T-helper 1 cell treated with Interleukin-12 subunit alpha and Interleukin-12 subunit beta and Interleukin-4 antibody, amounts not matched to agents 30 ng/mL and 1 ng/mL, for 36 hours (primary cell): ENCODE results near the gene CCDC136. TPM values are rescaled to one million over a fixed set of nuclear protein-coding genes. Genes with fewer than 3 reads are reported as not detected.

ENCODE experiments used
- intact Hi-C: fragments of 100-400 bp; cut with micrococcal nuclease; formaldehyde crosslinking; loops from one replicate; pipeline ENCODE4 v1.15.1; 2024
- total RNA-seq: library from RNA; stranded (reverse); gene quantifications from 2 replicates; pipeline ENCODE4 v1.2.3, GENCODE V29; 2022

Gene CCDC136
- total RNA-seq, 1 donor from 2014 or later = 5.3 TPM

GRCh38 chr7:128830231-128831177 lies 38.7 kb downstream of the CCDC136 start, which contains the start of gene FLNC:
Gene FLNC, plus strand, starts transcription at chr7:128830406. Its CDS starts 232 bp downstream, at chr7:128830638.
- intact Hi-C loops = no loop called here

GRCh38 chr7:128831178-128831993 lies 39.6 kb downstream of the CCDC136 start:
- intact Hi-C loops = no loop called here

DNA sequence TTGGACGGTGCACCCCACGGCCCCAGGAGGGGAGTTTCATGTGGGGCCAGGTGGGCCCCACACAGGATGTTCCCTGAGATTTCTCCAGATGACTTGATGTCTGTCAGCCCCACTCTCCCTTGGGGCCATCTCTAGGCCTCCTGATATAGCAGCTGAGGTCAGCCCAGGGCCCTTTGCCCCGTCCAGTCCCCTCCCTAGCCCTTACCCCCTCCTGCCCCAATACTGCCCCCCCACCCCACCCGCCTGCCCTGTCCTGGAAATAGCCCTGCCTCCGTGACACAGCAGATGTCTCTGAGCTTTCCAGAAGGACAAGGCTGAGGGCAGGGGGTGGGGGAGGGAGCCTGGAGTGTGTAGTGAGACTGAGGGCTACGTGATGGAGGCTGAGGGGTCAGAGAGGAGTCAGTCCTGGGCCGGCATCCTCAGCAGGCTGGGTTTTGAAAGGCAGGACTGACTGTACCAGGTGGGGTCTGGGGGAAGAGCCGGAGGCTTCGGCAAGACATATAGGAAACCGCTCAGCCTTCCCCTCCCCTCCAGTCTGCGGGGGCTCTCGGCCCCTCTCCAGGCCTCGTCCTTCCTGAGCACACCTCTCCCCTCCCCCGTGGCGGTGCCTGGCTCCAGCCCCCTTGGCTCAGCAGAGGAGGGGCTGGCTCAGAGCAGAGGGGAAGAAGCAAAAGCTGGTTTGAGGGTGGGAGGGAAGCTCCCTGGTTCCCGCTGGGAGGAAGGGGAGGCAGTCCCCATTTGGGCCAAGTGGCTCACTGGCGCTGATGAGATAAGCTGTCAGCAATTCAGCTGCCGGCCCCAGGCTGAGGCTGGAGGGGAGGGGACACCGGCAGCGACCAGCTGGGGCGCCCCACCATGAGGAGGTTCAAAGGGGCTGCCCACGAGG lies 40.5 kb downstream of the CCDC136 start:
- intact Hi-C loops = no loop called here

DNA sequence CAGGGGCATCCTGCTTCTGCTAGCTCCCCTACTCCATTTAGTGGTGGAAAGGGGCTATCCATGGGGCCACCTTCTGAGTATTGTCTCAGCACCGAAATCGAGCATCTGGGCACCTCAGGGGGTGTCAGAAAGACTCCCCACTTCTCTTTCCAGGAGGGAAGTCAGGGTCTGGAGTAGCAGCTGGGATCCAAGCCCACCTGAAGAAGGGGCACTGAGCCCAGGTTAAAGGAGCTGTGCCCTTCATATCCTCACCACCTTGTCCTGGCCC lies 41.0 kb downstream of the CCDC136 start:
- intact Hi-C loops = no loop called here

- intact Hi-C loops = no loop called here
Observed at GRCh38 chr7:128833148-128833945, 41.6 kb downstream of the CCDC136 start.

GRCh38 chr7:128833946-128834325 lies 42.2 kb downstream of the CCDC136 start:
- intact Hi-C loops = loop anchor here (2.0 kb wide), 1 partner anchor 45 kb away; no protein-coding TSS in a partner anchor

GRCh38 chr7:128835231-128835751 lies 43.5 kb downstream of the CCDC136 start:
- intact Hi-C loops = loop anchor here (2.0 kb wide), 1 partner anchor 44 kb away; no protein-coding TSS in a partner anchor

- intact Hi-C loops = loop anchor here (2.0 kb wide), 1 partner anchor 43 kb away; no protein-coding TSS in a partner anchor
Observed at GRCh38 chr7:128835790-128836641, 44.2 kb downstream of the CCDC136 start.

GRCh38 chr7:128836729-128837348 lies 45.1 kb downstream of the CCDC136 start:
- intact Hi-C loops = no loop called here

DNA sequence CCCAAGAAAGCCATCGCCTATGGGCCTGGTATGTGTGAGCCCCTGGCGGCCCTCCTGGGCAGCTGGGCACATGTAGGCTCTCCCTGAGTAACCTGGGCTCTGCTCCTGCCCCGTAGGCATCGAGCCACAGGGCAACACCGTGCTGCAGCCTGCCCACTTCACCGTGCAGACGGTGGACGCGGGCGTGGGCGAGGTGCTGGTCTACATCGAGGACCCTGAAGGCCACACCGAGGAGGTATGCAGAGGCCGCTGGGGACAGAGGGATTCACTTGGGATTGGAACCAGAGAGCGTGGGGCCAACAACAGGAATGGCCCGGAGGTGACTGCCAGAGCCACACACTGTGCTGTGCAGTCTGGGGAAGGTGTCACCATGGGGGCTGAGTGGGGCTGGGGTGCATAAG lies 45.8 kb downstream of the CCDC136 start:
- intact Hi-C loops = no loop called here

GRCh38 chr7:128838109-128838779 lies 46.5 kb downstream of the CCDC136 start:
- intact Hi-C loops = no loop called here

DNA sequence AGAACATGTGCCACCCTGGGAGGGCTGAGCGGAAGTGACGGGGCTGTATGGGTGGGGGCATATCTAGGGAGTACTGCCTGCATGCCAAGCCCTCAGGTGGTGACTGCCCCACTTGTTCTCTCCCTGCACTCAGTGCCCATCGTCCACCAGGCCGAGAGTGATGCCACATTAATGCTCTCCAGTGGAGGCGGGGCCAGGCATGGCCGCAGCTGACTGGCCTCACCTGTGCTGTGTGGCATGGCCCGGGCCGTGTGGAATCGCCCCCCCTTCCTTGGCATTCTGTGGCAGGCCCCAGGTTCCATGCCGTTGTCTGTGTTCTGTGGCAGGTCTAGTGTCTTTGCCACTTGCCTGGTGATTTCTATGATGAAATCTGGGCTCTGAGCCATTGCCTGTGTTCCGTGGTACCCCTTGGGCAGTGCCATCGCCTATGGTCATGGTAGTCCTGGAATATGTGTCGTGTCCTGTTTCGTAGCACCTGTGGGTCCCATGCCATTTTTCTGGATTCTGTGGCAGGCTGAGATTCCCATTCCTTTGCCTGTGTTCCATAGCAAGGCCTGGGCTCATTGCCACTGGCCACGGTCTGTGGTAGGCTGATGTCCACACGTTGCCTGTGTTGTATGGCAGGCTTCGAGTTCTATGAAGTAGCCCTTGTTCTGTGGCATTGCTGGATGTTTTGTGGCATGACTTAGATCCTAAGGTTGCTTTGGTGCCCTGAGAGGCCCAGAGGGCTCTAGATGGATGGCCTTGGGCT lies 47.4 kb downstream of the CCDC136 start:
- intact Hi-C loops = no loop called here

DNA sequence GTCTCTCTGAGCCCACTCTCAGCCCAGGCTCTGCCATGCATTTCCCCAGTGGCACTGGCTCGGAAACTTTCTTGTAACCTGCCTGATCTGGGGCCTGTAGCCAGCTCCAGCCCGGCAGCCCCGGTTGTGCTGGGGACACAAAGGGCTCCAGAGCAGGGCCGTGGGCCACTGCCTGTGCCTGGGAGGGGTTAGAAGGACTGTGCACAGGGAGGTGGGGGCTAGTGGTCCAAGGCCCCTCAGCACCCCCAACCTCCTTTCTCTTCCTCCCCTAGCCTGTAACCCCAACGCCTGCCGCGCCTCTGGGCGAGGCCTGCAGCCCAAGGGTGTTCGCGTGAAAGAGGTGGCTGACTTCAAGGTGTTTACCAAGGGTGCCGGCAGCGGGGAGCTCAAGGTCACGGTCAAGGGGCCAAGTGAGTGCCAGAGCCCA lies 48.0 kb downstream of the CCDC136 start:
- intact Hi-C loops = no loop called here

DNA sequence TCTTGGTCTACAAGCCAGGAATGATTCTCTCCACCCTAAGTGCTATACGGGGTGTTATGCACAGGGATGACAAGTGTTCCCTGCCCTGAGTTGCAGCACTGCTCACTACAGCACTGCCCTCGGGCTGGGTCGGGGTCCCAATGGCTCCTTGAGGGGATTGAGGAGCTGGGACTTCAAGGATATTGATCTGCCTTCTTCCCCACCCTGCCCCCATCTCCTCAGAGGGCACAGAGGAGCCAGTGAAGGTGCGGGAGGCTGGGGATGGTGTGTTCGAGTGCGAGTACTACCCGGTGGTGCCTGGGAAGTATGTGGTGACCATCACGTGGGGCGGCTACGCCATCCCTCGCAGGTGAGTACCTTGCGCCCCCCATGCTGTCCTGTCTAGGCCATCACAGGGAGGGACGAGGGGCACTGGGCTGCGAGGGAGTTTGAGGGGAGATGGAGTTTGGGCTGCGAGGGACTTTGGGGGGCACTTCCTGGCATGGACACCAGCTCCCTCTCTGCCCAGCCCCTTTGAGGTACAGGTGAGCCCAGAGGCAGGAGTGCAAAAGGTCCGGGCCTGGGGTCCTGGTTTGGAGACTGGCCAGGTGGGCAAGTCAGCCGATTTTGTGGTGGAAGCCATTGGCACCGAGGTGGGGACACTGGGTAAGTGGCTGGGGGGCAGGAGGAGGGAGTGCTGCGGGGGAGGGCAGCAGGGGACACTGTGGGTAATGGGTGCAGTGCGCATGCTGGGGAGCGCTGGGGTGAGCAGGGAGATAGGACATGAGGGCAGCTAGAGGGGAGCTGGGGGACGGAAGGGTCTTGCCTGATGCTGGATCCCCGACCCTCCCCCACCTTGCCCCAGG lies 48.8 kb downstream of the CCDC136 start:
- intact Hi-C loops = no loop called here

DNA sequence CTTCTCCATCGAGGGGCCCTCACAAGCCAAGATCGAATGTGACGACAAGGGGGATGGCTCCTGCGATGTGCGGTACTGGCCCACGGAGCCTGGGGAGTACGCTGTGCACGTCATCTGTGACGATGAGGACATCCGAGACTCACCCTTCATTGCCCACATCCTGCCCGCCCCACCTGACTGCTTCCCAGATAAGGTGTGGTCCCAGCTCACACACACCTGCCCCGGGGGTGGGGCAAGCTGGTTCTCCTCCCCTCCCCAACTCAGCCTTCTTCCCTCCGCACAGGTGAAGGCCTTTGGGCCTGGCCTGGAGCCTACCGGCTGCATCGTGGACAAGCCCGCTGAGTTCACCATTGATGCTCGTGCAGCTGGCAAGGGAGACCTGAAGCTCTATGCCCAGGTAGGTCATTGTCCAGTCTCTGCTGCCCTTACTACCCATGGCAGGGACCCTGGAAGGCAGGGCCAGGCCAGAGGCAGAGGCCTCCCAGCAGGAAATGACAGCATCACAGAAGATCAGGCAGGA lies 49.5 kb downstream of the CCDC136 start:
- intact Hi-C loops = no loop called here
